HT-29 (cell line): ENCODE results near the gene OLFML2B. TPM values are rescaled to one million over a fixed set of nuclear protein-coding genes. Genes with fewer than 3 reads are reported as not detected.

ENCODE experiments used
- DNase-seq: peaks from one replicate; pipeline ENCODE4 v3.0.0-alpha.2; 2015; ENCODE audit warnings: low spot score
- total RNA-seq: library from RNA; depleted of rRNA; stranded (reverse); fragments of >200 nt; shearing (Covaris generic); gene quantifications from 2 replicates; pipeline ENCODE4 v1.2.3, GENCODE V29; 2014

Gene OLFML2B
- total RNA-seq, 1 experiment from 2014 or later = 0.66 TPM

DNA sequence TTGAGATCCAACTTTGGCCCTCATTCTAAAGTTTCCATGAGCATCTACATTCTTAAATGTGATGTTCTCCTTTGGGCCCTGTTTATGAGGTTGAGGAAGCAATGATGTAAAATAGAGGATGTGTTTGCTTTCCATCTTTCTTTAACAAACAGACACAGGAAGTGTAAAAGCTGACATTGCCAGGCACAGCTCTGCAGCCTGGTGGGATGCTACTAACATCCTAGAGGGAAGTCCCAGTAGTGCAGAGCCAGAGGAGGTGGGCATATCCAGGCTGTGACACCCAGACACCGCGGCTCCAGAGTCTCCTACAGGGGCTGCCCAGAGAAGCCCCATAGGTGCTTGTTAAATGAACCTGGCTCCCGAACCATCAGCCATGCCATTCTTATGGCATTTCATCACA lies 16.2 kb downstream of the OLFML2B start:
- no peak for DNase-seq

DNA sequence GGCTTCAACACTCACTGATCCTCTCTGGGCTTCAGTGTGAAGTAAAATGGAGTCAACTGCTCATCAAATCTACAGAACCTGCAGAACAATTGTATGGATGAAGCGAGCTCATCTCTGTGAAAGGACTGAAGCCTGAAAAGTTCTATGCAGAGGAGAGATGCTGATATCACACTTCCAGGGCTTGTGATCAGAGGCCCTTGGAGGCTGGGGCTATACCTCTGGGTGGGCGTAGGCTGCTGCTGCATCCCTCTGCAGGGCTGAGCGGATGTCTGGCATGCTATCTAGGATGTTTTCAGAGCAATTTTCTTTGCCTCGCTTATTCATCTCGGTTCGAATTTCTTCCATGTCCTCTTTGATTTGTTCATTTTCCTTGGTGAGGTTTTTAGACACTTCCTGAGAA lies 17.6 kb downstream of the OLFML2B start:
- DNase-seq = no peak

DNA sequence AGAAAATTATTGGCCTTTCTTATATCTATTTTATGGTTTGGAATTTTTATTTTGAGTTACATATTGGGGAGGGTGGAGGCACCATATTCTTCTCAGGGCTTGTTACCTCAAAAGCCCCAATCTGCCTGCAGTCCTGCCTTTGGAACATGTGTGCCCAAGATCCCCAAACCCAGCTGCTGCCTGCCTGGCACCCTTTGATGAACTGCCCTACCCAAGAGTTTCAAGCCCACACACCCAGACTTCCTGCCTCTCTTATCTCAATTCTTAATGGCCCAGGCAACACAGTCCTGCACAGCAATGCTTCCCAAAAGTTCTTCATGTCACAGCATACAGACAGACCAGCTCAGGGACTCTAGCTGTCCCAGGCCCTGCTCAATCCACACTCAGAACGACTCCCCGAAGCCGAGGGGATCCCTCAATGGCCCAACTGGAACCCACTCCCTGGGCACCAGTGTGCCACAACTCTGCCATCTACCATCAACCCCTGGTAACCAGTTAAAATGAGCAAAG lies 19.2 kb downstream of the OLFML2B start:
- DNase-seq = no peak

DNA sequence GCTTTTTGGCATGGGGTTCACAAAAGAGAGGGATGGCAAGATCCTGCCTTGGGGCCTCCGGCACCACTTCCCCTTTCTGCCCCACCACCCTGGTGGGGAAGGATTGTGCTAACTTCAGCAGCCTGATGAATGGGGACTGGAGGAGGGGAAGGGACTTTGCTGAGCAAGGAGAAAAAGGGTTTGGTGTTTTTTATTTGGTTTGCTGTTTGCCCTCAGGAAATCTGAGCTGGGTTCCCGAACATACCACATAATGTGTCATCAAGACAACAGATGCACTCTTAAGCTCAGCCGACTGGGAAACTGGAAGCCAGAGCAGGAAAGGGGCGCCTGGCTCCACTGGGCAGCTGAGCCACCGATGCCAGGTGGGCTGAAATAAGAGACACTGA lies 19.8 kb downstream of the OLFML2B start:
- DNase-seq = no peak

DNA sequence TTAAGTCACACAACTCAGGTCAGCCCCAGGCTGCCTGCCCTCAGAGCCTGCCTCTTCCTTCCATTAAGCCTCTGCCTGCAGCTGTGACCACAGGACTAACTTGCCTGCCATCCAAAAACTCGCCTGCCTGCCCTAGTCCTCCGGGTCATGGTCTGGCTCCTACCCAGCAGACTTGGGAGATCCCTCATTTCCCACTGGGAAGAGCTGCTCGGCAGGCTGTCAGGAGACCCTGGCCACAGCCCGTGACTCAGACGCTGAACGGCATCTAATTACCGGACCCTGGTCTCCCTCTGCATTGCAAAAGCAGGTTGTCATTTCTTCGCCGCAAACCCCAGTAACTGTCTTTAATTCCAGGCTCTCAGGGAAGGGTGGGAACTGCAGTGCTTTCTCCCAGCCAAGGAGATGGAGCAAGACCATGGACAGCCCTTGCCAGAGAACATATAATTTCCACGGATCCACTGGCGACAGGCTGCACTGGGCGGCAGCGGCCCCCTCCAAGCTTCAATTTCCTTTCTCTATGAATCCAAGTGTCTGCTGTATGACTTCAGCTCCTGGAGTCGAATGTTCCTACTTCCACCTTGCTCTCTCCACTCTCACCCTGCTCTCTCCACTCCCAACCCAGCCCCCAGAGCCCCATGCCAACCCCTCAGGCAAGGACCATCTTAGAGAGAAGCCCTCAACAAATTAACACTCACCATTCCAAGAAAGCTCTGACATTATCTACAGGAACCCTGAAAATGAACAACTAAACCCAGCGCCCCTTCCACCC lies 20.4 kb downstream of the OLFML2B start:
- no peak for DNase-seq

DNA sequence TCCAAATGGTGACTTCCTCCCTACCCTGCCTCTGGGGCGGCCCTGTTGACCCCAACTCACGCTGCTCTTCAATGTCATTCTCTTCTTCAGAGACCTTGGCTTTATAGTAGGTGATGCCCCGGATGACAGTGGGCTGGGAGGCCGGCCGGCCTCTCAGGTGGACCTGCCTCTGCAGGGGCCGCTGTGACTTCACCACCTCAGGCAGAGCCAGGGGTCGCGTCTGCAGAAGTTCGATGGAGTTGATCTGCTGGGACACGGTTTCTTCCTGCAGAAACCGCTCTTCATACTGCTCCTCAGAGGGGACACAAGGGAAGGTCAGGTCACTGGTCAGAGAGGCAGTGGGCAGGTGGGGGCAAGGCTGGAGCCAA lies 23.6 kb downstream of the OLFML2B start:
- DNase-seq = no peak

DNA sequence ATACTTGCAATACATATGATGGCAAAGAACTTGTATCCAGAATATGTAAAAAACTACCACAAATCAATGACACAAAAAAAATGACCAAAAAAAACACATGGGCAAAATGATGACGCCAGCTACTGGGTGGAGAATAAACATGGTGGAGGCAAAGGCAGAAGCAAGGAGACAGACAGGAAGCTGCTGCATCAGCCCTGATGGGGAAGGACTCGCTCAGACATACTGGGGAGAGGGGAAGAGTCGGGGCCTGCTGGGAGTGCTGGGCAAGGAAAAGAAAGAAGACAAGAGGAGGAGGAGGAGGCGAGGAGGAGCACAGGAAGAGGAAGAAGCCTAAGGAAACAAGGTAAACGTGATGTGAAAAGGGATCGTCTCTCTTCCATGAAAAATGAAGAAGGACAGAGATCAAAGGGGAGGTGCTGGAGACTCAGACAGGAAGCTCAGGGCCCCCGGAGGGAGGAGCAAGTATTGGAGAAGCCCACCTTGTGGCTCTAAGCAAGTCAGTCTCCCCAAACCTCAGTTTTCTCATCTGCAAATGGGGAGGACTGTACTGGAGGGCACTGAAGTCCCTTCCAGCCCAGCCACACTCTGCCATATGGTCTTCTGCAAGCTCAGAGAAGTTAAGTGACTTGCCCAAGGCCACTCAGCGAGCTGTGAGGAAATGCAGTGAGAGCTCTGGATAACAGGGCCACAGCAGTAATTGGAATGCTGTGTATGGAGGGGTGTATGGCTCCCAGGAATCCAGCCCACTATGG lies 24.2 kb downstream of the OLFML2B start:
- no peak for DNase-seq

DNA sequence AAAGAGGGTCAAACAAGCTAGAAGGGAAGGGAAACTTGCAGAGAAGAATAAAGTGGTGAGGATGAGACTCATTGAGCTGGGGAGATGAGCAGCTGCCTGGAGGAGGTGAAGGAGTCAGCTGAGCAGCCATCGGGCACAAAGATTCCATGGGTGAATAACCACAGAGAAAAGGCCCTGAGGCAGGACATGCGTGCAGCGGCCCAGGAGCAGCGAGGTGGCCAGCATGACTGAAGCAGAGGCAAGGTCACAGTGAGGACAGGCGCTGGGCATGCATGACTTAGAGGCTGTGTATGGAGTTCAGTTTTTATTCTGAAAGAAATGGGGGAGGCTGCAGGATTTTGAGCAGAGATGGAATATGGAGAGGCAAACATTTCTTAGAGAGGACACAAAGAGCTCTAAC lies 24.9 kb downstream of the OLFML2B start:
- DNase-seq = no peak

DNA sequence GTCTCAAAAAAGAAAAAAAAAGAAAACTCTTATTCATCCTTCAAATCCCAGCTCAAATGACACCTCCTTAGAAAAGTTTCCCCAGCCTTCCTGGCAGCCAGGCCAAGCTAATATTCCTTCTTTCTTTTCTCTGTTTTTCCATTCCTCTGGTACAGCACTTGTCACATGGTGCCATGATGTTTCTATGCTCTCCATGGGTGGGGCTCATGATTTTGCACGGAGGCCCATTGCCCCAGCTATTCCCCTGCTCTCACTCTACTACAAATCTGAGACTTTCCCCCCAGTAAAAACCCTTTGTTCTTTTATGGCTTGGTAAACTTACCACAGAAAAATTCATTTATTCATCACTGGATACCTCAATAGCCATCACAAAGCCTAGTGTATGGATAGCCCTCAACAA lies 26.5 kb downstream of the OLFML2B start:
- no peak for DNase-seq

DNA sequence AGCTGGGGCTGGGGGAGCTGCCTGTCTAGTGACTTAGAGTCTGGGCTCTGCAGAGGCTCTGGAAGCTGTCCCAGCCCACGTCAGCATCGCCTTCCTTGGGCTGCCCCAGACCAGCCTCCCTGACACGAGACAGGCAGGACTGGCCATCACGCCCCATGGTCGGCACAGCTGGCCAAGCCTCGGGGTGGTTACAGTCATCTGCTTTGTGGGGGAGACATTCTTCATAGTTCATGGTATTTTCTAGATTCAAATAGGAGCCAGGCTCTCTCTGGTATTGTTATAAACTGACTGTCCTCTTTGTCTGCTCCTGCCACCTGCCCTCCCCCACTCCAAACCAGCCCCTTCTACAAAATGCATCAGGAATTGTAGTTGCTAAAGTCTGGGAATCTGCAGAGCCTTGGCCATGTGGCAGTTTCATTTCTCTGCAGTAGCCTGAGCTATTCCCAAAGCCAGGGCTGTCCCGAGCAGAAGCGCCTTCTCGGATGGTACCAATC lies 29.4 kb downstream of the OLFML2B start:
- no peak for DNase-seq

DNA sequence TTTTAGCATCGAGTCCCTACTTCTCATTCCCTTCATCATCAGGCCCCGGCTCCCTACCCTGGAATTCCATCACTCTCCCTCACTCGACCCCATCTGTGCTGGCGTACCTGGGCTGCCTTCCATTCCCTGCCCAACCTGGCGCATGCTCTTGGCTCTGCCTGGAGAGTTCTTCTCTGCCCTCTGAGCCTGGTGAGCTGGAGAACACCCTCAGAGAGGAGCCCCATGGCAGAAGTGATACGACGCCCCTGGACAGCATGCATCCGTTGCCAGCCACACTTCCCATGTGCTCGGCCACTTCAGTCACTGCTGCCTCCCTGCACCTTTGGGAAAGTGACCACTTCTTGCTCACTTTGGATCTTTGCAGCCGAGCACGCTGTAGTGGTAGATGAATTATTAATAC lies 30.1 kb downstream of the OLFML2B start:
- DNase-seq = no peak

DNA sequence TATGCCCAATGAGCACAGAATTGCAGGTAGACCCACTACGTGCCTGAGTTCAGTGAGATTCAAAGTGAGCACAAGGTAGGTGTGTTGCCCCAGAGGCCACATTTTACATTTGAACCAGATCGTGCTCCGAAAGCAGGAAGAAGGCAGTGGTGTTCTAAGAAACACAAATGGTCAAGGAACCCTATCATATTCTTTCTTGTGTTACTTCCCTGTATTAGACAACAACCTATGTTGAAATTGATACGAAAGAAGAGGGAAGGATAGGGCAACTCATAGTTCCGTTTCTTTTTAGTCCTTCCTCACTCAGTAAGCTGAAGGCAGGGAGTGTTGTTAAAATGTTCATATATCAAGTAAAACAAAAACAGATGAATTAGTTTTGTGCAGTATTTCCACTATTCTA lies 33.9 kb downstream of the OLFML2B start:
- no peak for DNase-seq

DNA sequence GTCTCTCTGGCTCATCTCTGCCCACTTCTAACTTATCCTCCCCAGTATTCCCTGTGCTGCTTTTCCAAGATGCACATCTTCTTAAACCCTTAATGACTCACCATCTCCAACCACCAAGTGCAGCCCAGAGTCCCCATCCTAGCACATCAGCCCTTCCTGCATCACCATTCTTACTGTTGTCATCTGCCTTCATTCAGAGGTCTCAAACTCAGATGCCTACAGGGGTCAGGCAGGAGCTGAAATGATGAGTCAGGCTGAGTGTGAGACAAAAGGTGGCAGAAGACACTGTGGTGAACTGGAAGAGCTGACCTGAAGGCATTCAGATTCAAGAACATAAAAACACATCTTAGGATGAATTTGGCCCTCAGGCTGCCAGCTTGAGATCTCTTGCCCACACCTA lies 34.6 kb downstream of the OLFML2B start:
- no peak for DNase-seq

DNA sequence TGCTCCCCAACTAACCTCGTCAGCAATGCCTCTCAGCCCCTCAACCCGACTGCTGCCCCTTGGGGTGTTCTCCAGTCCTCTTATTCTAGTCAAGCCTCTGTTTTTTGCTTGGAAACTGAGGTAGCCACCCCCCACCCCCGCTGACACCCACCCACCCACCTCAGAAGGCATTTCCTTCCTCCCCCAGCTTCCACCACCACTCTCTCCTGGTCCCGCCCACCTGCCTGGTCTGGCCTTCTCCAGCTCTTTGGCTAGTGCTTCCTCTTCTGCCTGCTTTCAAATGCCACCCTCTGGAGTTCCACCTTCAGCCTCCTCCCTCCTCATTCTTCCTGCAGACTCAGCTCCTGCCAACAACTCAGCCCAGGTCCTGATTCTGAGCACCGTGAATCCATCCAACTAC lies 35.3 kb downstream of the OLFML2B start:
- DNase-seq = no peak

DNA sequence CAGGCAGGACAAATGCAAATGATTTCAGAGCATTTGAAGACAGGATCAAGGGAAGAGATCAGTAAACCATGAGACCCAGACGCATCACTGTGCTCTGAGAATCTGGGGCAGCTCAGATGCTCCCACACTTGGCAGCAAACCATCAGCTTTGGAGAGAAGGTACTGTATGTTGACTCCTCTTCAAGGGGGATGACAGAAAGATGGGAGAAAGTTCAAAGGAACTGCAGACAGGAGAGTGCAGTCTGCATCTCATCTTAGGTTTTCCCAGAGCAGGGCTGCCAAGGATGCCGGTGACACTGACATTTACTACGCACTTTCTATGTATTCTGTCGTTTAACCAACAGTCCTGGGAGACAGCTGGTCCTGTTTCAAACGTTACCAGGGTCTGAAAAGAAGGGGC lies 35.8 kb downstream of the OLFML2B start:
- DNase-seq = no peak

DNA sequence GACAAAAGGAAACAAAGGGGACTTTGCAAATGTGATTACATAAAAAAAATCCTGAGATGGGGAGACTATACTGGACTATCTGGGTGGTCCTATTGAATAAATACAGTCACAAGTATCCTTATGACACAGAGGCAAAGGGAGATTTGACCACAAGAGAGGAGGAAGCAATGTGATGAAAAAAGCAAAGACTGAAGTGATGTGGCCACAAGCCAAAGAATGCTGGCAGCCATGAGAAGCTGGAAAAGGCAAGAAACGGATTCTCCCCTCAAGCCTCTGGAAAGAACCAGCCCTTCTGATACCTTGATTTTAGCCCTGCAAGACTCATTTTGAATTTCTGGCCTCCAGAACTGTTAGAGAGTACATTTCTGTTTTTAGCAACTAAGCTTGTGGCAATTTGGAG lies 36.4 kb downstream of the OLFML2B start:
- DNase-seq = no peak

DNA sequence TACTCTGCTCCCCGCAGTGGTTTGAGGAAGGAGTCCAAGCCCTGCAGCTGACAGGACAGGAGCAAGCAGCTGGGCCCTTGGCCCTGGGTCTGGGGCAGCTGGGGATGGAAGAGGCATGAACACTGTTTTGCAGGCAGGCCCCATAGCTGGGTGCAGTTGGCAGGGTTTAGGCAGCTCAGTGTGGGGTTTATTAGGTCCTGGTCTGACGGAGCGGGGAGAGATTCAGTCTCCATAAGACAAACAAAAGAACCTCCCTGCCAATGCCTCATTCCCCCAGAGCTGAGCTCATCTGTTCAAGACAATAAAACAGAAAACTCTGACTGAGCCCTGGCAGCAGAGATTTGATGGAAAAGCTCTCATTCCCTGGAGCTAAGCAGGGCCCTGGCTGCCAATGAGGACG lies 37.3 kb downstream of the OLFML2B start:
- no peak for DNase-seq

DNA sequence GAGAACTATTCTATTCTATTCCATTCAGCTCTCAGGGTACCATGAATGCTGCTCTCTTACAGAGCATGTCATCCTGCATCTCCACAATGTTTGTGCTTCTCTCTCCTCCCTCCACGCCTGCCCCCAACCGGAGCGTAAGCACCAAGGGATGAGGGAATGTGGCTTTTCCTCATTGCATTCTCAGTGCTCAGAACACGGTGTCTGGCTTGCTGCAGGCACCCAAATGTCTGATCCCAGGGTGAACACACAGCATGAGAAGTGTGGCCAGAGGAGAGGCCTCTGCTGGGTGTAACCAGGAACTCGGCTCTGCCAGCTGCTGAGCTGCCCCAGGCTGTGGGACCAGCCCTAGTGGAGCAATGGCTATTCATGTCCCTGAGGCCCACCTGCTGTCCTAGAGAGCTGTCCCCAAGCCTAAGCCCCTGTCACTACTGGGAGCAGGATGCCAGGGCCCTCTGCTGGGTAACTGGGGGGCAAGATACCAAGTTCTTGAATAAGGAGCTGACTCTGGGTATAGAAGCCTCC lies 38.3 kb downstream of the OLFML2B start:
- no peak for DNase-seq

DNA sequence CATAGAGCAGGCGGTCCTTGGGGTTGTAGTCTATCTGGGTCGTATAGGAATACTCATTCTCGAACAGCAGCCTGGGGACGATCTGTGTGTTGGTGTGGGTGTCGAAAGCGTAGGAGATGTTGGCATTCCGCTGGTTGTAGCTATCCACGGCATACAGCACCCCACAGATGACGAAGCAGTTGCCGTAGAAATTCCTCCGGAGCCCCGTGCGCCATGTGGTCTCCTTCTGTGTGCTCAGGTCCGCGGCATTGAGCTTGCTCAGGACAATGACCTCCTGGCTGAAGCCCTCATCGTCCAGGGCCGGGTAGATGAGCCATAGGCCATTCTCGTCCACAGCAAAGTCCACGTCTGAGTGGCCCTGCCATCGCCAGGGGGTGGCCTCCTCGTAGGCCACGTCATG lies 39.9 kb downstream of the OLFML2B start:
- no peak for DNase-seq

DNA sequence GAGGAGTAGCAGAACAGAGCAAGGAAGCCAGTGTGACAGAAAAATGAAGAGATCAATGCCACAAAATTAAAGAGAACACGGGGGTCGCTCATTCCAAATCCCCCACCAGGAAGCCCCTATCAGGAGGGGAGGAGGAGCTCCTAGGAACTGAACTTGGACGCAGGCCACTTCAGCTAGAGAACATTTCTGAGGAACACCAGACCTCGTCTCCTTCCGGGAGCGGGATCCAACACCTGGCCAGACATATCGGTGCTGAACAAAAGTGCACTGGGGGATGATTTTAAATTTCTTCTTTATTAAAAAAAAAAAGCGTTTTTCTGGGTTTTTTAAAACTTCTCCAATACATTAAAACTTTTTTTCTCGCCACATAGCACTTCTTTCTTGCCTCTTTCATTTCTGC lies 40.8 kb downstream of the OLFML2B start:
- no peak for DNase-seq

DNA sequence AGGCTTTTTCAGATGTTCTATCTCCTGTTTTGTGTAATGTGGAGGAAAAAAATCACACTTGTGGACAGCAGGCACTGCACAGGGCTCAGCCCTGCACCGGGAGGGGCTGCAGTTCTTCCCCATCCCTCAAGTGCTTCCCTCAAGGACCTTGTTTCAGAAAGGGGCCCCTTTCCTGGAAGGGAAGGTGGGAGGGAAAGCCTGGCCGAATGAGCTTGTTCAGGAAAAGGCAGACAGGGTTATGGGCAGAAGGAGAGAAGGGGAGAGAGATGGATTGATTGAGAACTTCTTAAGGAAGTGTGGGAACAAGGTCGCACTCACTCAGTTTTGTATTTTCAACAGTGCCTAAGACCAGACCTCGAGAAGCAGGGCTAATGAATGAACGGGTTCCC lies 41.2 kb downstream of the OLFML2B start:
- DNase-seq = no peak

DNA sequence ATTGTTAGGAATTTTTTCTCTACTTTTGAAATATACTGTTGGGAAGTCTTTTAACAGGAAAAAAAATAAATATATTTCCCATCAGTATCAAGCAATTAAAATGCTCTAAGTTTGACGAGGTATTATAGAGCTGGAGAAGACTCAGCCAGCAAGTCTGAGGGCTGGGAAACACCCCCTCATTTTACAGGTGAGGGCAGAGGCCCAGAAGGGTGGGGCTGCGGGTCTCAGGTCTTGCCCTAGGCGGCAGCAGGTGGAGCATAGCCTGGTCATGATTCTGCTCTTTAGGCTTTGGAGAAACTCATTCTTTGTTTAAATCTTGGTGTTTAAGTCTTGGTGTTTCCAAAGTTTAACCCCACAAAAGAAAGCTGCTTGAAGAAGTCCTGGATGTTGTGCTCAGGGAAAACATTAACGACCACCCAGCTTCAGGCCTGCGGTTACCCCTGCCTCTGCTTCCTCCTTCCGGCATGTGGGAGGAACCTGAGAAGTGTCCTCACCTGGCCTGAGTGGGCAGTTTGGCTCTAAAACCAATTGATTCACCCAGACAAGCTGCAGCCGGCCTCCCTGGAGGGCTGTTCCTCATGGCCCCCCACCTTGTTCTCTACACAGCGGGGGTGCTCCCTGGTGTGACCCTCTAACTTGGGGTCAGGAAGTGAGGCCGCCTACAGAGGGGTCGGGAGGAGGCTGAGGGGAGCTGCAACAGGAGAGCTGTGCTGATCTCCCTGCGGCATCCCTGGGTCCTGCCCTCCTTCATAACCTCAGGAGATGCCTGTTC lies 41.7 kb downstream of the OLFML2B start:
- peak; percentile 9 for DNase-seq
